Panc1 (cell line): ENCODE results near the gene DPP8. TPM values are rescaled to one million over a fixed set of nuclear protein-coding genes. Genes with fewer than 3 reads are reported as not detected.

Experiments used
- ATAC-seq: fragments of 200-7000 bp; cut with Tn5 transposase; 2 replicates; pipeline ENCODE4 v1.9.1; 2020; ENCODE audit warnings: mild to moderate bottlenecking, moderate library complexity
- BruUV-seq: library from RNA; stranded (reverse); fragments of 400-500 nt; replicated peaks from 2 replicates; lab custom pipeline; 2021; lab: Mats Ljungman, UMichigan
- CTCF ChIA-PET: fragments of 300-600 bp; sonication (Branson Sonifier 250); formaldehyde crosslinking; loops from one replicate; lab custom pipeline; 2022; ENCODE audit warnings: antibody characterized with exemption; lab: Charles Lee
- POLR2A ChIA-PET: fragments of 300-600 bp; sonication (Branson Sonifier 250); formaldehyde crosslinking; loops from one replicate; lab custom pipeline; 2022; ENCODE audit warnings: antibody characterized with exemption; lab: Charles Lee
- DNase-seq: peaks from one replicate; pipeline ENCODE4 v3.0.0-alpha.2; 2010; ENCODE audit warnings: low read depth, low spot score
- H3K27ac ChIP-seq: 2 replicates; pipeline ENCODE4 v1.5.1; 2011; ENCODE audit warnings: mild to moderate bottlenecking, low read length, inconsistent platforms
- H3K27me3 ChIP-seq: fragments of 200-500 bp; sonication (Bioruptor generic); 2 replicates; pipeline ENCODE4 v1.6.0; 2014; ENCODE audit warnings: low read length, inconsistent platforms; ENCODE audit not compliant: control insufficient read depth, insufficient read depth
- H3K36me3 ChIP-seq: fragments of 200-500 bp; sonication (Bioruptor generic); 2 replicates; pipeline ENCODE4 v1.5.1; 2014; ENCODE audit warnings: inconsistent platforms, mild to moderate bottlenecking, low read length, moderate library complexity; ENCODE audit not compliant: control insufficient read depth, insufficient read depth
- H3K4me1 ChIP-seq: 2 replicates; pipeline ENCODE4 v1.5.1; 2011; ENCODE audit warnings: inconsistent platforms, mild to moderate bottlenecking, low read length, moderate library complexity; ENCODE audit not compliant: control insufficient read depth, insufficient read depth
- H3K4me3 ChIP-seq, 2 experiments: 2 replicates each; pipeline ENCODE4 v1.5.1; 2011 to 2012; ENCODE audit warnings: low read depth in 2 of 2, low read length in 2 of 2, mild to moderate bottlenecking in 2 of 2, inconsistent platforms in 1 of 2, moderate library complexity in 1 of 2
- H3K9me3 ChIP-seq: fragments of 200-500 bp; sonication (Bioruptor generic); 2 replicates; pipeline ENCODE4 v1.5.1; 2014; ENCODE audit warnings: low read depth, mild to moderate bottlenecking, inconsistent platforms, low read length, moderate library complexity; ENCODE audit not compliant: control insufficient read depth, insufficient read depth
- CTCF ChIP-seq: fragments of 450-650 bp; IDR thresholded peaks from 2 replicates; pipeline ENCODE4 v1.5.1; 2017; ENCODE audit warnings: mild to moderate bottlenecking
- POLR2AphosphoS5 ChIP-seq: IDR thresholded peaks from 2 replicates; pipeline ENCODE4 v1.6.1; 2012; ENCODE audit warnings: mild to moderate bottlenecking, low read depth, low read length, moderate library complexity
- REST ChIP-seq, 2 experiments: IDR thresholded peaks; 2 replicates each; pipeline ENCODE4 v1.6.1; 2011 to 2012; ENCODE audit warnings: low read depth in 2 of 2, control low read depth in 1 of 2, low read length in 1 of 2, mild to moderate bottlenecking in 1 of 2, moderate library complexity in 1 of 2; ENCODE audit not compliant: insufficient read depth in 1 of 2
- SIN3A ChIP-seq: IDR thresholded peaks from 2 replicates; pipeline ENCODE4 v1.6.1; 2012; ENCODE audit warnings: low read depth, mild to moderate bottlenecking, low read length, moderate library complexity, borderline replicate concordance; ENCODE audit not compliant: insufficient read depth
- TCF7L2 ChIP-seq: IDR thresholded peaks from 2 replicates; pipeline ENCODE4 v1.6.1; 2011; ENCODE audit warnings: mild to moderate bottlenecking, low read depth, low read length, inconsistent platforms
- in situ Hi-C: cut with HindIII; loops from 2 replicates; pipeline ENCODE4 v1.10.0; 2016; ENCODE audit warnings: low sequenced_read_pairs, low pct_unique_long_range_greater_than_20kb
- intact Hi-C: fragments of 100-400 bp; cut with micrococcal nuclease; formaldehyde crosslinking; loops from one replicate; pipeline ENCODE4 v1.10.0; 2022; ENCODE audit not compliant: unreplicated experiment
- total RNA-seq: library from RNA; stranded (reverse); gene quantifications from one replicate; pipeline ENCODE4 v1.2.1, GENCODE V29; 2021; ENCODE audit not compliant: unreplicated experiment

DPP8 gene
- total RNA-seq, 1 experiment from 2014 or later = 36.2 TPM

GRCh38 chr15:65533057-65533756 is 15.7 kb upstream of the DPP8 start:
- peak overlapping the region; percentile 41 for H3K27ac ChIP-seq
- ATAC-seq = no peak
- no peaks in the 10 kb centered on the region for H3K27me3 ChIP-seq
- ChIA-PET POLR2A (interaction anchor here (0.7 kb wide), 1 partner anchor 1167 kb away, joined by 4 read pairs; no protein-coding TSS in a partner anchor), CTCF (no interaction called here)
- in situ Hi-C loops (no loop called here), intact Hi-C loops (no loop called here)
- TF ChIP-seq TCF7L2 = no peak
- no peak for TF ChIP-seq SIN3A
- no peak for TF ChIP-seq POLR2AphosphoS5
- no peak for TF ChIP-seq CTCF
- TF ChIP-seq REST (IDR thresholded peaks at IDR 0.05; ENCODE audit: insufficient read depth in 1 of 2, low read depth in 2 of 2, low read length in 1 of 2) = no peak
- no peak for DNase-seq
- BruUV-seq = no TSS peak
- H3K4me3 ChIP-seq = peak overlapping the region in 1 of 2 experiments; percentile 12; a peak in 1 of 4 replicates
- H3K4me1 ChIP-seq = peaks cover 29% of the 10 kb centered on the region
- H3K9me3 ChIP-seq = no peaks in the 10 kb centered on the region
- H3K36me3 ChIP-seq = no peaks in the 10 kb centered on the region

GRCh38 chr15:65532738-65533051 is 15.2 kb upstream of the DPP8 start:
- Histone ChIP-seq H3K4me3 (peak overlapping the region in 1 of 2 experiments; percentile 12; a peak in 1 of 4 replicates), H3K36me3 (no peaks in the 10 kb centered on the region), H3K9me3 (no peaks in the 10 kb centered on the region), H3K27ac (peak overlapping the region; percentile 41), H3K4me1 (peaks cover 29% of the 10 kb centered on the region), H3K27me3 (no peaks in the 10 kb centered on the region)
- intact Hi-C loops (no loop called here), in situ Hi-C loops (no loop called here)
- BruUV-seq = no TSS peak
- CTCF ChIA-PET = no interaction called here
- POLR2A ChIA-PET = no interaction called here
- TF ChIP-seq REST (IDR thresholded peaks at IDR 0.05; ENCODE audit: insufficient read depth in 1 of 2, low read depth in 2 of 2, low read length in 1 of 2) = no peak
- no peak for TF ChIP-seq TCF7L2
- ATAC-seq (no peak), DNase-seq (no peak)
